GM21619 (cell line): Measurements from ENCODE around the gene TMPRSS11F.
"Not testable (repeated sequence)": the region's sequence is repeated elsewhere in the genome, so short reads cannot be mapped to it uniquely, and the experiment has no call there.

Experiments
- ATAC-seq: cut with Tn5 transposase; IDR thresholded peaks from one replicate; pipeline ENCODE4 v1.9.1; 2021; ENCODE audit not compliant: unreplicated experiment

TMPRSS11F gene

DNA sequence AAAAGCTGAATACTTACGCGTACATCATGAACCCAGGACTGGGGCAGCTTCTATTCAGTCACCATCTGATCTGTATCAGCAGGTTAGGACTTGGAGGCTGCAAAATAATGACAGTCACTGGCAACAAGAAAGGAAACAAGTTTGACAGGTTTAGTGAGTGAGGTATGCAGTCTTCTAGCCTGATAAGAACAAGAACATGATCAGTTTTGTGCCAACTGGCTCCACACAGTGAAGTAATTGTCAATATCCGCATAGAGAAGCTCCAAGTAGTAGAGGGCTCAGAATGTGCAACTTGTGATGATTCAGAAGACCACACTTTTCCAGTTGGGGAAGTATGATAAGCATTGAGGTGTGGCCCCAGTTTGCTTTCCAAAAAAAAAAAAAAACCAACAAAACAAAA is at the start of gene TMPRSS11F:
TSS of gene TMPRSS11F (minus strand) at position 77 of the 400 bp plus-strand sequence. CDS start at position 28, 49 bp downstream.
- ATAC-seq = no peak

DNA sequence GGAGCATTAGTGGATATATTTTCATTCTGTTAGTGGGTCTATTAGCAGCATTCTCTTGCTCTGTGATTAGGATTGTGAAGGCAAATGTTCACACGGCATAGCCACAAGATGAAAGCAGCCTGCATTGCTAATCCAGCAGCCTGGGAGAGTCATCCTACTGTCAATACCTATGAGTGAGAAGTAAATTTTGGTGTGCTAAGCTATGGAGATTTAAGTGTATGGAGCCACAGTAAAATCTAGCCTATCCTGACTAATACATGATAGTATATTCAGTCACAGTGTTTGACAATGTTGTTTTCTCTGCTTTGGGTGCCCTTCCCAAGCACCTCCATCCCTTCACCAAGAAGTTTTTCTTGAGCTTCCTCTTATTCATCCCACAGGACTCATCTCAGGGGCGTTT is 47.2 kb upstream of the TMPRSS11F start:
- no peak for ATAC-seq

DNA sequence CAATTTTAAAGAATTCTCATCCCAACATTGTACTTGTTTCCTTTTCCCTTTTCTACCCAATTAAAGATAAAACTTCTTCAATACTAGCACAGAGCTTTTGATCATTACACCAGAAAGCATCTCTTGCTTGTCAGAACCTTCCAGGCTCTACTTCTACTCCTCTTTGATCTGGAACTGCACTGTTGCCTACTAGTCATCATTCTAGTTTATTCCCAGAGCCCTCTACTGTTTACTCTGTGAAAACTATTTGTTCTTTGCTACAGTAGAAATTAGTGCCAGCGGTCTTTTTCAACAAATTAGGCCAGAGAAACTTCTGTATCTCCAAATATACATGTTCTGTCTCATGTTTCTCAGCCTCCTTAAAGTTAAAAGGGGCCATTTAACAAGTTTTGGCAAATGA is 46.8 kb upstream of the TMPRSS11F start:
- ATAC-seq = no peak

DNA sequence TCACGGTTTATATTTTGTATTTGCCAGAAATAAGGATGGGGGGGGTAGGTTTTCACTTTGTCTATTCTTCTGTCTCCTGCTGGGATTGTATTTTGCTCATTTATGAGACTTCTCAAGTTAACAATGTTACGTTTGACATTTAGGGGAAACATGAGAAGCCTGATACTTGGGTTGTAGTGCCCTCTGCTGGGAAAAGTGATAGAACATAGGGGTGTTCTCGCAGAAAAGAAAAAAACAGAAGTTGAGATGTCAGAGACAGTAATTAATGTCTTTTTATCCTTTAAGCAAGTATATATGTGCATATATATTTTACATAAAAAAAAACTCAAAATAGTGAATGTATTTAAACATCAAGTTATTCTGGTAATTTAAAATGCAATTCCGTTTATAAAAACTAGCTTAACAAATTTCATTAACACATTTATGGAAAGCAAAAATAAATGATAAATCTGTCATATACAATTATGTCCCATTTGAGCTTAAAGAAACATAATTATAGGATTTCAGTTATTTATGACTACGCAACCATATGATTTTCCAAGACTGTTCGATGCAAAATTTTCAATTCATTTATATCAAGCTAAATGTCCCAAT is 46.0 kb upstream of the TMPRSS11F start:
- peak; percentile 85 for ATAC-seq

DNA sequence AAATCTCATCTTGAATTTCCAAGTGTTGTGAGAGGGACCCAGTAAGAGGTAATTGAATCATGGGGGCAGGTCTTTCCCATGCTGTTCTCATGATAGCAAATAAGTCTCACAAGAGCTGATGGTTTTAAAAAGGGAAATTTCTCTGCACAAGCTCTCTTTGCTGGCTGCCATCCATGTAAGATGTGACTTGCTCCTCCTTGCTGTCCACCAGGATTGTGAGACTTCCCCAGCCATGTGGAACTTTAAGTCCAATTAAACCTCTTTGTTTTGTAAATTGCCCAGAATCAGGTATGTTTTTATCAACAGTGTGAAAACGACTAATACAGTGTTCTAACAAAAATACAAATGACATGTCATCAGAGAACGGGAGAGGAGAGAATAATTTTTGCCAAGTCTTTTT is 44.7 kb upstream of the TMPRSS11F start:
- not testable (repeated sequence) for ATAC-seq

DNA sequence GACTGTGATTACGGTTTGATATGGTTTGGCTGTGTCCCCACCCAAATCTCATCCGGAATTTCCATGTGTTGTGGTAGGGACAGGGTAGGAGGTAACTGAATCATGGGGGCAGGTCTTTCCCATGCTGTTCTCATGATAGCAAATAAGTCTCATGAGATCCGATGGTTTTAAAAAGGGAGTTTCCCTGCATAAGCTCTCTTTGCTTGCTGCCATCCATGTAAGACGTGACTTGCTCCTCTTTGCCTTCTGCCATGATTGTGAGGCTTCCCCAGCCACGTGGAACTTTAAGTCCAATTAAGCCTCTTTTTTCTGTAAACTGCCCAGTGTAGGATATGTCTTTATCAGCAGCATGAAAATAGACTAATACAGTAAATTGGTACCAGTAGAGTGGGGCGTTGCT is 42.5 kb upstream of the TMPRSS11F start:
- ATAC-seq = not testable (repeated sequence)

GRCh38 chr4:68167706-68168105 is 38.0 kb upstream of the TMPRSS11F start:
- ATAC-seq = no peak

DNA sequence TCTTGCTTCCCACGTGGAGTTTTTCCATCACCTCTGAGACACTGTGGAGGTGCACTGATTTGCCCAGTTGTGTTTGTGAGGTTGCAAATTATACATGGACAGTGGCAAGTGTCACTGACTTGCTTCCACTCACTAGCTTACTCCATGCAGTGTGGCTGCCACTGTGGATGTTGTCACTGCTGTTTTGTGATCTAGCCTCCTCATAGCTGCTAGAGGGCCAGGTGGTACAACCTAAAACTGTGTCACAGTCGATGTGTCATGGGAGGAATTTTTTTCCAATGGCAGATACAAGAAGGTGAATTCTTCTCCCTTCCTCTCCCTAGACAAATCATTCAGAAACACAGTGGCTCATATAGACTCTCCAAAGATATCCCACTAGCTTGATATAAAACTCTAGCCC is 37.5 kb upstream of the TMPRSS11F start:
- ATAC-seq = no peak

DNA sequence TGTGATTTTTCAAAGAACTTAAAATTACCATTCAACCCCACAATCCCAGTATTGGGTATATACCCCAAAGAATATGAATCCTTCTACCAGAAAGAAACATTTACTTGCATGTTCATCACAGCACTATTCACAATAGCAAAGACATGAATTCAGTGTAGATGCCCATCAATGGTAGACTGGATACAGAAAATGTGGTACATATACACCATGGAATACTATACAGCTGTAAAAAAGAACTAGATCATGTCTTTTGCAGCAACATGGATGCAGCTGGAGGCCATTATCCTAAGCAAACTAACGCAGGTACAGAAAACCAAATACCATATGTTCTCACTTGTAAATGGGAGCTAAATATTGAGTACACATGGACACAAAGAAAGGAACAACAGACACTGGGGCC is 34.1 kb upstream of the TMPRSS11F start:
- ATAC-seq = no peak

DNA sequence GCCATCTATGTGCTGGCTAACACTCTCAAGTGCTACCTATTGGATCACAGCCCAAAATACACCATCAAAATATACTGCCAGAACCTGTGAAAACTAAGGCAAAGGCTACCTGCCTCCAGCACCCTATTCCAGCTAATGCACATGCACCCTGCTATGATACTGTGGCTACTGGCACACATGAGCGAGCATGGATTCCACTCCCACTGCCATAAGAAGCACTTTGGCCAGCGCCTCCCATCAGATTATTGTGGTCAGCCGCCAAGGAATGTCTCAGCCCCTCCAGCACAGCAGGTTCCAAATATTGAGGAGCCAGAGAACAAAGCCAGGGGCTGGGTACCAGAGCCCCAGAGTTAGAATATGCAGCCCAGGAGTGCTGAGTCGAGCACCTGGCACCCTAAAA is 32.5 kb upstream of the TMPRSS11F start:
- ATAC-seq = no peak

DNA sequence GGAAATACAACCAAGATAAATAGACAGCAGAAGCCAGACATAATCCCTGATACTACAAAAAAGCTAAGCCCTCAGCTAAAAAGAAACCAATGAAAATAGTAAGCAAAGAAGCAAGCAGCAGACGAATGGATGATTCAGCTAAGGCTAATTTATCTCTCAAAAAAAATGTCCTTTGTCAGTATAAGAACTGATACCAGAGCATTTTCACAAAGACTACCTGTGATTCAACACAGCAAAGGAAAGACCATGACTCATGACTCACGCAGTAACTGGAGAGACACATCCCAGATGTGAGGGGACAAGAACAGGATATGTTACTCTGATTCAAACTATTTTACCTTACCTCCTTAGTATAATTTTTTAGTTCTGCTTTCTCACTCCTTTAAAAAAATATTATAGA is 22.7 kb upstream of the TMPRSS11F start:
- no peak for ATAC-seq

DNA sequence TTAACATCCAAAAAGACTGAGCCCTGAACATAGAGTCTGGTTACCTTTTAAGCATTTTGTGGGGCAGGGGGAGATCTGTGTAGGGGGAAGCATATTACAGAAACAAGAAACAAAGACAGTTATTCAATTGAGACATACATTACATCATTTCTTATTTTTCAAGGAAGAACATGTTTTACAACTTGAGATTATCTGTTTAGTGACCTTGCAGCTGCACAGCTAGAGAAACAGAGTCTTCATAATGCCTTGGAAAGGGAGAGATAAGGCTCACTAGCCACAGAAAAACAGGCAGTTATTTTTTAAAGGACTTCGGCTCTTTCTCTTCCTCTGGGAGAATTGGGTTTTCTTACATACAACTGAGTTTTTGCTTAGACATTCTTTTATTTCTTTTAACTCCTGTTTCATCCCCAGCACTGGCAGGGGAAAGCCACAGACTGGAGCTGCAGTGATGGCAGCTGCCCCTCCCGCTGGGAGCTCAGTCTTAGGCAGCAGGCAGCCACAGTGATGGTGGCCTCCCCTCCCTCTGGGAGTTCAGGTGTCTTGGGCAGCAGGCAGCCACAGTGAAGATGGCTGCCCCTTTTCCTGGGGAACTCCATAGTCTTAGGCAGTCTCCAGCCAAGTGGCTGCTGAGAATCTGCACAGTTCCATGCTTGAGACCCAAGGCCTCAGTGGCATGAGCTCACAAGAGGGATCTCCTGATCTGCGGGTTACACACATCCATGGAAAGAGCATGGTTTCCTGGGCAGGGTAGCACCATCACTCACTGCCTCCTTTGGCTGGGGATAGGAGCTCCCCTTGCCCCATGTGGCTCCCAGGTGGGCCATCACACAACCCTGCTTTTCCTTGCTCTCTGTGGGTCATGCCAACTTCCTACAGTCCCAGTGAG is 19.4 kb upstream of the TMPRSS11F start:
- no peak for ATAC-seq

GRCh38 chr4:68147079-68147478 is 17.4 kb upstream of the TMPRSS11F start:
- no peak for ATAC-seq

DNA sequence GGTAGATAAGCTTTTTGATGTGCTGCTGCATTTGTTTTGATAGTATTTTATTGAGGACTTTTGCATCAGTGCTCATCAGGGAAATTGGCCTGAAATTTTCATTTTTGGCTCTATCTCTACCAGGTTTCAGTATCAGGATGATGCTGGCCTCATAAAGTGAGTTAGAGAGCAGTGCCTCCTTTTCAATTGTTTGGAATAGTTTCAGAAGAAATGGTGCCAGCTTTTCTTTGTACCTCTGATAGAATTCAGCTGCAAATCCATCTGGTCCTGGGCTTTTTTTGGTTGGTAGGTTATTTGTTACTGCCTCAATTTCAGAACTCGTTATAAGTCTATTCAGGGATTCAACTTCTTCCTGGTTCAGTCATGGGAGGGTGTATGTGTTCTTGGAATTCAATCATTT is 15.6 kb upstream of the TMPRSS11F start:
- no peak for ATAC-seq

GRCh38 chr4:68141852-68142251 is 12.2 kb upstream of the TMPRSS11F start:
- ATAC-seq = no peak

- no peak for ATAC-seq
Measured at GRCh38 chr4:68132342-68132741, 2.7 kb upstream of the TMPRSS11F start.

DNA sequence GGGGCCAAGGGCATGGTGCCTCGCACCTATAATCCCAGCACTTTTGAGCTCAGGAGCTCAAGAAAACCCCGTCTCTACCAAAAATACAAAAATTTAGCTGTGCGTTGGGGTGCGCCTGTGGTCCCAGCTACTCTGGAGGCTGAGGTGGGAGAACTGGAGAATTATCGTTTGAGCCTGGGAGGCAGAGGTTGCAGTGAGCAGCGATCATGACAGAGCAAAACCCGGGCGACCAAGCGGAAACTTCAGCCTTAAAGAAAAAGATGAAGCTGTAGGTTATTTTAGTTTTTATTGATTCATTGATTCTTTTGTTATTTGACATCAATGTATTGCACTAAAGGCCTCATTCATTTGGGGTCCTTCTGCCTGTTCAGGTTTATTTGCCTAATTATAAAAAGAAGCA is 5.4 kb downstream of the TMPRSS11F start:
- no peak for ATAC-seq

DNA sequence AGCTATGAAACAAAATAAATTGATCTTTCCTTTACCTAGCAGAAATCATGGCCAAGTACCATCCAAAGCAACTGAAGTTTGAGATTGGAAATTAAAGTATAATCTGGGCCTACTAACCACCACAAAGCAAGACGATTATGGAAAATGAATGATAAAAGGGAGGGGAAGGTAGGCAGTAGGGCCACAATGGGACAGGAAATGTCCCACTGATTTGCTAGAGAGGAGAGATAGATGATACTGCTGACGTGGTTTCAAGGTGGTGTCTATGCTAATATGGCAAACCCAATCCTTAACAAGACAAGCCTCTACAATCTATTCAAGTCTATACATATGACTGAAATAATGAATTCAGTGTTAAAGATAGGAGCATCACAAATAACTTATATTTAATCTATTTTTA is 6.1 kb downstream of the TMPRSS11F start:
- no peak for ATAC-seq

GRCh38 chr4:68119921-68120320 is 9.7 kb downstream of the TMPRSS11F start:
- no peak for ATAC-seq

GRCh38 chr4:68110441-68110840 is 19.2 kb downstream of the TMPRSS11F start:
- no peak for ATAC-seq

- ATAC-seq = no peak
Measured at GRCh38 chr4:68109868-68110267, 19.8 kb downstream of the TMPRSS11F start.

GRCh38 chr4:68082758-68083157 is 46.9 kb downstream of the TMPRSS11F start:
- ATAC-seq = no peak

DNA sequence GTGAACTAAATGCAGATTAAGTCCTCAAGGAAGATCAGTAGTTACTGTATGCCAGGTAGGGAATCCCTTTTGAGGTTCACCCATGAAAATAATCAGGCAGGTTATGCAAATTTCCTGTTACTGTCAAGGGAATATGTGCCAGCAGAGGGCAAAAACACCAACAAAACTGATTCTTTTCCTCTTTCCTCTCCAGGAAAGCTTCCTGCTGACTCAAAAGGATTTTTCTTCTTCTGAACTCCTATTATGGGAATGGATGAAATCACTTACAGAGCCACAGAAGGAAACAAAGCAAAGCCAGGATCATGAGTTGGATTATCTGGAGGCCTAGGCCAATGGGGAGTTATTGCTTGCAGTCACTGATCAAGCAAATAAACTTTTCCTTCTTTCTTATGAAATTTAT is 49.7 kb downstream of the TMPRSS11F start:
- ATAC-seq = no peak
